GM12892 (cell line): Measurements from ENCODE around the gene TMPRSS2.

Experiments
- POLR2A ChIP-seq: IDR thresholded peaks from 2 replicates; pipeline ENCODE4 v1.6.1; 2011; ENCODE audit warnings: low read depth, low read length, control low read depth
- POLR2AphosphoS5 ChIP-seq: IDR thresholded peaks from 2 replicates; pipeline ENCODE4 v1.6.1; 2011; ENCODE audit warnings: low read depth, low read length, control low read depth
- TAF1 ChIP-seq: IDR thresholded peaks from 2 replicates; pipeline ENCODE4 v1.6.1; 2011; ENCODE audit warnings: low read depth, mild to moderate bottlenecking, control low read depth, low read length, borderline replicate concordance

DNA sequence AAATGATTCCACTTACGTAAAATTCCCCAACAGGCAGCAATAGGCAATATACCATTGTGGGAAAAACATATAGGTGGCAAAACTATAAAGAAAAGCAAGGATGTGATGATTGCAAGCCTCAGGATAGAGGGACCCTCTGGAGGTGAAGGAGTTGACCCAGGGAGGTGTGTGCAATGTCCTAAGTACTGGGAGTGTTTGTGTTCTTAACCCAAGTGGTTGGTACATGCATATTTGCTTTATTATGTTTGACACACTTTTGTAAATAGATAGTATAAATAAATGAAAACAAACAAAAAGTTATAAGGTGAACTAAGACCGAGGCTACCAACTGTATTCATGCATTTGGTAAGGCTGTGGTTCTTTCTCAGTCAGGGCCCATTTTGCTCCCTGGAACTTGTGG lies 74.4 kb downstream of the TMPRSS2 start:
- TF ChIP-seq TAF1 = no peak
- TF ChIP-seq POLR2A = no peak
- 0 out of 2 replicates have a peak, but pooled peaks have one; percentile 55 for TF ChIP-seq POLR2AphosphoS5
